Fibroblast of lung (primary cell): ENCODE measurements around the gene PACS2. TPM values are rescaled to one million over a fixed set of nuclear protein-coding genes. Genes with fewer than 3 reads are reported as not detected.

Source experiments
- DNase-seq, 2 donors: peaks; one replicate each; pipeline versions ENCODE4 v3.0.0 to v3.0.0-alpha.2; 2010; ENCODE audit warnings: low read depth in 2 of 2
- H2AFZ ChIP-seq: 2 replicates; pipeline ENCODE4 v1.5.1; 2012; ENCODE audit warnings: low read length, control low read depth, inconsistent platforms
- H3K27ac ChIP-seq: 2 replicates; pipeline ENCODE4 v1.5.1; 2011; ENCODE audit warnings: low read length, control low read depth; ENCODE audit not compliant: insufficient read depth
- H3K27me3 ChIP-seq: 2 replicates; pipeline ENCODE4 v1.5.1; 2011; ENCODE audit warnings: mild to moderate bottlenecking, low read length; ENCODE audit not compliant: control insufficient read depth, insufficient read depth
- H3K36me3 ChIP-seq: 2 replicates; pipeline ENCODE4 v1.5.1; 2011; ENCODE audit warnings: low read length; ENCODE audit not compliant: control insufficient read depth, insufficient read depth
- H3K4me1 ChIP-seq: 2 replicates; pipeline ENCODE4 v1.5.1; 2011; ENCODE audit warnings: low read length; ENCODE audit not compliant: control insufficient read depth, insufficient read depth; ENCODE audit errors: extremely low read depth
- H3K4me2 ChIP-seq: 2 replicates; pipeline ENCODE4 v1.5.1; 2011; ENCODE audit warnings: low read length, control low read depth; ENCODE audit not compliant: insufficient read depth; ENCODE audit errors: extremely low read depth
- H3K4me3 ChIP-seq, 4 experiments: fragments of 200-600 bp in 1 of 4; sonication (generic) in 1 of 4; replicated peaks in 1 of 4; 2 replicates each; pipeline ENCODE4 v1.5.1; 2011 to 2016; ENCODE audit warnings: low read length in 4 of 4, low read depth in 3 of 4, mild to moderate bottlenecking in 3 of 4, control low read depth in 2 of 4, inconsistent platforms in 1 of 4, mixed read lengths in 1 of 4; ENCODE audit not compliant: insufficient read depth in 1 of 4; ENCODE audit errors: control extremely low read depth in 1 of 4
- H3K79me2 ChIP-seq: 2 replicates; pipeline ENCODE4 v1.5.1; 2012; ENCODE audit warnings: mild to moderate bottlenecking, low read length, inconsistent platforms; ENCODE audit not compliant: control insufficient read depth, insufficient read depth
- H3K9ac ChIP-seq: 2 replicates; pipeline ENCODE4 v1.5.1; 2011; ENCODE audit warnings: mild to moderate bottlenecking, low read length, control low read depth; ENCODE audit not compliant: insufficient read depth
- H3K9me3 ChIP-seq: 2 replicates; pipeline ENCODE4 v1.5.1; 2012; ENCODE audit warnings: low read depth, low read length; ENCODE audit not compliant: control insufficient read depth, insufficient read depth
- H4K20me1 ChIP-seq: 2 replicates; pipeline ENCODE4 v1.5.1; 2011; ENCODE audit warnings: low read length; ENCODE audit not compliant: control insufficient read depth, insufficient read depth; ENCODE audit errors: extremely low read depth
- EZH2 ChIP-seq: IDR thresholded peaks from 2 replicates; pipeline ENCODE4 v1.5.1; 2012; ENCODE audit warnings: low read length, control low read depth, mild to moderate bottlenecking; ENCODE audit errors: missing control alignments
- polyA plus RNA-seq, 2 donors: library from polyadenylated mRNA; depleted of rRNA in 1 of 2; stranded (reverse) in 1 of 2; unstranded in 1 of 2; fragments of >200 nt; gene quantifications; 2 replicates each; pipeline ENCODE4 v1.2.1, GENCODE V29; 2011 to 2012; ENCODE audit warnings: missing spikeins in 1 of 2
- total RNA-seq: library from RNA; depleted of rRNA; stranded (reverse); fragments of >200 nt; gene quantifications from 2 replicates; pipeline ENCODE4 v1.2.1, GENCODE V29; 2014
- TF ChIP-seq, protein P1 (sequence below), 2 donors: IDR thresholded peaks in 1 of 2; conservative IDR thresholded peaks in 1 of 2; 1 replicate in 1 of 2; 2 replicates in 1 of 2; pipeline ENCODE4 v1.5.1; 2011 to 2012; ENCODE audit warnings: low read length in 2 of 2, control low read depth in 1 of 2, inconsistent platforms in 1 of 2, low read depth in 1 of 2, mild to moderate bottlenecking in 1 of 2

PACS2 gene
- total and polyA plus RNA-seq, 2 donors (not counting 1 experiment from before 2014, with no cell fraction given): 20.3 to 52.5 TPM

DNA sequence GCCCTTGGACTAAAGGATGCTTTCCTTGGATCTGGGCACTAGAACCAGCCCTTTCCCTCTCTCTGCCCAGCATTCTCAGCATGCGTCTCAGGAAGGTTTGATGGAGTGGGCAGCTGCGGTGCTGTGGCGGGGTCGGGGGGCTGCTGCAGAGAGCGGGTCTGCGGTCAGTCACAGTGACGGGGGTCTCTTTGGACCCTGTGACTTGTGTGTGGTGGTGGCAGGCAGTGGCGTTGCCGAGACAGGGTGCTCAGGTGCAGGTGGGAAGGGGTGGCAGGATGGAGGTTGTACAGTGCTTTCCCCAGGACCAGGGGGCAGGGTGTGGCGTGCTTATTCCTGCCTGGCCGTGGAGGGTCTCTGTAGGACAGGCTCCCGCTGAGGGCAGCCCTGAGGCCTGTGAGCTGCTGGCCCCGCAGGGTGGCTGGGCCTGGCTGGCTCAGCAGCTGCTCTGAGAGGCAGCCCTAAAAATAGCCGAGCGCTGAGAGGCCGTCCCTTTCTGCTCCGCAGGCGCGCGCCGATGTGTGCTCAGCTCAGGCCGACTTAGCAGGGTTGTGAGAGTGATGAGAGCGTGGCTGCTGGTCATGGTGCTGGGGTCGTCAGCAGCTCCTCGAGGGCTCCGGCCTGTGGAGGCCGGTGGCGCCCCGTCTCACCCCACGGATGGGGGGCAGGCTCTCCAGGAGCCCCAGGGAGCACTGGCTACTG, 9.7 kb downstream of the PACS2 start:
- no peak overlapping the region for H3K4me3 ChIP-seq
- no peaks in the 10 kb centered on the region for H3K4me1 ChIP-seq
- no peak overlapping the region for H2AFZ ChIP-seq
- TF ChIP-seq, protein P1, sequence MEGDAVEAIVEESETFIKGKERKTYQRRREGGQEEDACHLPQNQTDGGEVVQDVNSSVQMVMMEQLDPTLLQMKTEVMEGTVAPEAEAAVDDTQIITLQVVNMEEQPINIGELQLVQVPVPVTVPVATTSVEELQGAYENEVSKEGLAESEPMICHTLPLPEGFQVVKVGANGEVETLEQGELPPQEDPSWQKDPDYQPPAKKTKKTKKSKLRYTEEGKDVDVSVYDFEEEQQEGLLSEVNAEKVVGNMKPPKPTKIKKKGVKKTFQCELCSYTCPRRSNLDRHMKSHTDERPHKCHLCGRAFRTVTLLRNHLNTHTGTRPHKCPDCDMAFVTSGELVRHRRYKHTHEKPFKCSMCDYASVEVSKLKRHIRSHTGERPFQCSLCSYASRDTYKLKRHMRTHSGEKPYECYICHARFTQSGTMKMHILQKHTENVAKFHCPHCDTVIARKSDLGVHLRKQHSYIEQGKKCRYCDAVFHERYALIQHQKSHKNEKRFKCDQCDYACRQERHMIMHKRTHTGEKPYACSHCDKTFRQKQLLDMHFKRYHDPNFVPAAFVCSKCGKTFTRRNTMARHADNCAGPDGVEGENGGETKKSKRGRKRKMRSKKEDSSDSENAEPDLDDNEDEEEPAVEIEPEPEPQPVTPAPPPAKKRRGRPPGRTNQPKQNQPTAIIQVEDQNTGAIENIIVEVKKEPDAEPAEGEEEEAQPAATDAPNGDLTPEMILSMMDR (conservative IDR thresholded peaks at IDR 0.05 in 1 of 2, IDR thresholded peaks at IDR 0.05 in 1 of 2; ENCODE audit: low read depth in 1 of 2, low read length in 2 of 2): no peak
- no peak for TF ChIP-seq EZH2
- no peaks in the 10 kb centered on the region for H4K20me1 ChIP-seq
- H3K9ac ChIP-seq: no peak overlapping the region
- no peaks in the 10 kb centered on the region for H3K36me3 ChIP-seq
- H3K27me3 ChIP-seq: no peaks in the 10 kb centered on the region
- H3K27ac ChIP-seq: no peak overlapping the region
- H3K9me3 ChIP-seq: no peaks in the 10 kb centered on the region
- no peak for DNase-seq
- peaks cover 21% of the 10 kb centered on the region for H3K79me2 ChIP-seq
- no peak overlapping the region for H3K4me2 ChIP-seq

DNA sequence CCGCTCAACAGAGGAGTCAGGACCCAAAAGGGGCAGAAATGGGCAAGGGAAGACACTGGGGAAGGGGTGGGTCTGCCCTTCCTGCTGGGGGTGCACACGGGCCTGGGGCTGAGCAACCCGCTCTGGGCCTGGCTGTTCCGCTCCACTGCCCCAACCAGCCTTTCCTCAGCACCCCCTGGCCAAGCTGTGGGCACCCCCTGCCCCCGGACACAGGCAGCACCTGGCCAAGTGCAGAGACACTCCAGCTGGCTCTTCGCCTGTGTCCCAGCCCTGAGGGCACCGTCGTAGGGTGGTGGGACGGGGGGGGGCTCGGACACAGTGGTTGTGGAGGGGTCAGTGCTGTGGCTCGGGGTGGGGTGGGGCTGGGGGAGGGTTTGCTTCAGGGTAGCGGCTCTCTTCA, 10.3 kb downstream of the PACS2 start:
- Histone ChIP-seq H3K36me3 (no peaks in the 10 kb centered on the region), H3K27me3 (no peaks in the 10 kb centered on the region), H3K4me1 (no peaks in the 10 kb centered on the region), H3K9me3 (no peaks in the 10 kb centered on the region), H3K27ac (no peak overlapping the region), H3K9ac (no peak overlapping the region), H3K4me3 (no peak overlapping the region), H4K20me1 (no peaks in the 10 kb centered on the region), H3K4me2 (no peak overlapping the region), H3K79me2 (peaks cover 19% of the 10 kb centered on the region), H2AFZ (no peak overlapping the region)
- DNase-seq: no peak
- TF ChIP-seq, protein P1 (conservative IDR thresholded peaks at IDR 0.05 in 1 of 2, IDR thresholded peaks at IDR 0.05 in 1 of 2; ENCODE audit: low read depth in 1 of 2, low read length in 2 of 2): no peak
- no peak for TF ChIP-seq EZH2

DNA sequence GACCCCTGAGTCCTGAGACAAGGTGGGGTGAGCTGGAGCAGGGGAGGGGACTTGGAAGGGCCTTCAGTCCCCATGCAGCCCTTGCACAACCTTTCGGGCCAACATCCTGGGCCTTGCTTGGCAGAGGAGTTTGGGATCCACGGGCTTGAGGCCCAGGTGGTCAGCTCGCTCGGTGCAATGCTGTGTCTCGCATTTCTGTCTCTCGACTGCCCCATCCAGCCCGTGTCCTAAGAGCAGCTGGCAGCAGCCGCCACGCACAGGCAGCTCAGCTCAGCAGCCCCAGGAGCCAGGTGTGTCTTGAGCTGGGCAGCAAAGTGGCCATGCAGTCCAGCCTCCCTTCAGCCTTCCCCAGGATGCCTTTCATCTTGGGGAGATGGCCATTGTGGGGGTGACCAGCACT, 10.8 kb downstream of the PACS2 start:
- Histone ChIP-seq H3K4me2 (no peak overlapping the region), H3K4me1 (peaks cover under 1% of the 10 kb centered on the region), H3K79me2 (peaks cover 19% of the 10 kb centered on the region), H4K20me1 (no peaks in the 10 kb centered on the region), H3K9ac (no peak overlapping the region), H3K36me3 (no peaks in the 10 kb centered on the region), H3K27me3 (no peaks in the 10 kb centered on the region), H3K9me3 (no peaks in the 10 kb centered on the region), H3K4me3 (no peak overlapping the region), H3K27ac (no peak overlapping the region), H2AFZ (no peak overlapping the region)
- no peak for DNase-seq
- TF ChIP-seq, protein P1 (conservative IDR thresholded peaks at IDR 0.05 in 1 of 2, IDR thresholded peaks at IDR 0.05 in 1 of 2; ENCODE audit: low read depth in 1 of 2, low read length in 2 of 2): no peak
- TF ChIP-seq EZH2: no peak
